GM21786 (cell line): ENCODE measurements around the gene PTPRN2.
"Not testable (repeated sequence)": the region's sequence is repeated elsewhere in the genome, so short reads cannot be mapped to it uniquely, and the experiment has no call there.

Experiments
- ATAC-seq: cut with Tn5 transposase; IDR thresholded peaks from one replicate; pipeline ENCODE4 v1.9.1; 2021; ENCODE audit not compliant: unreplicated experiment

Gene PTPRN2

GRCh38 chr7:158289231-158289630 lies 298.4 kb downstream of the PTPRN2 start:
- no peak for ATAC-seq

DNA sequence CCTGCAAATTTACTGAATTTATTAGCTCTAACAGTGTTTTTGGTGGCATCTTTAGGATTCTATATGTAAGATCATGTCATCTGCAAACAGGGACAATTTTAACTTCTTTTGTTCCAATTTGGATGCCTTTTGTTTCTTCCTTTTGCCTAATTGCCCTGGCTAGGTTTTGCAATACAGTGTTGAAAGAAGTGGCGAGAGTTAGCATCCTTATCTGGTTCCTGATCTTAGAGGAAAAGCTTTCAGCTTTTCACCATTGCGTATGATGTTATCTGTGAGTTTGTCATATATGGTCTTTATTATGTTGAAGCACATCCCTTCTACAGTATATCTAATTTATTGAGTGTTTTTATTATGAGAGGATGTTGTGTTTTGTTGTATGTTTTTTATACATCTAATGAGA lies 301.4 kb downstream of the PTPRN2 start:
- ATAC-seq: no peak

DNA sequence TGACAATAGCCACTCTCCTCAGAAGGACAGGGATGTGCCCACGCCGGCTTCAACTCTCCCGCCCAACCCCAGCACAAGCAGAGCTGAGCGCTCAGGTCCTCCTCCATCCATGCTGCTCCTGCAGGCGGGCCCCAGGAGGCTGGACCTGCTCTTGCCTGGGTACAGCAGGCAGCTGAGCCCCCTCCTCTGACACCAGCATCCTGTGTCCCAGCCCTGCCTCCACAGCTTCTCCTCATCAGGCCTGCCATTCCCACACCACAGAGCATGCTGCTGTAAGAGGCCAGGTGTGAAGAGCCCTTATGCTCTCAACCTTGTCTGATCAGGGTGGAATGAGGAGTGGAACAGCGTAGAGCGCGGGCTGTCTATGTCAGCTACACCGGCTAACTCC lies 302.2 kb downstream of the PTPRN2 start:
- ATAC-seq: no peak

GRCh38 chr7:158284617-158285382 lies 302.8 kb downstream of the PTPRN2 start:
- no peak for ATAC-seq

GRCh38 chr7:158284121-158284520 lies 303.5 kb downstream of the PTPRN2 start:
- ATAC-seq: no peak

- no peak for ATAC-seq
Measured at GRCh38 chr7:158283016-158283974, 304.3 kb downstream of the PTPRN2 start.

DNA sequence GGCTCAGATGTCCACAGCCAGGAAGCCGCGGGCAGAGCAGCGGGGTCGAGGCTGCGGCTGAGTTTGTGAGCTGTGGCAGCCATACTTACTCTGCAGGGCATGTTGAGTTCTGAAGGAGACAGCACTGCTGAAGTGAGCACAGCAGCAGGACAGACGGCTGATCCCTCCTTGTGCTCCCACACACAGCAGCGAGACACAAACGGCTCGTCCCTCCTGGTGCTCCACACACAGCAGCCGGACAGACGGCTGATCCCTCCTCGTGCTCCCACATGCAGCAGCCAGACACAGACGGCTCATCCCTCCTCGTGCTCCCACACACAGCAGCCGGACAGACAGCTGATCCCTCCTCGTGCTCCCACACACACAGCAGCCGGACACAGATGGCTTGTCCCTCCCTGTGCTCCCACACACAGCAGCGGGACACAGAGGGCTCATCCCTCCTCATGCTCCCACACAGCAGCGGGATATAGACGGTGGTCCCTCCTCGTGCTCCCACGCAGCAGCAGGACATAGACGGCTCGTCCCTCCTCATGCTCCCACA lies 305.1 kb downstream of the PTPRN2 start:
- ATAC-seq: no peak

- ATAC-seq: no peak
Measured at GRCh38 chr7:158281441-158281840, 306.2 kb downstream of the PTPRN2 start.

GRCh38 chr7:158280448-158281144 lies 307.0 kb downstream of the PTPRN2 start:
- ATAC-seq: no peak

- ATAC-seq: no peak
Measured at GRCh38 chr7:158279539-158280447, 307.8 kb downstream of the PTPRN2 start.

DNA sequence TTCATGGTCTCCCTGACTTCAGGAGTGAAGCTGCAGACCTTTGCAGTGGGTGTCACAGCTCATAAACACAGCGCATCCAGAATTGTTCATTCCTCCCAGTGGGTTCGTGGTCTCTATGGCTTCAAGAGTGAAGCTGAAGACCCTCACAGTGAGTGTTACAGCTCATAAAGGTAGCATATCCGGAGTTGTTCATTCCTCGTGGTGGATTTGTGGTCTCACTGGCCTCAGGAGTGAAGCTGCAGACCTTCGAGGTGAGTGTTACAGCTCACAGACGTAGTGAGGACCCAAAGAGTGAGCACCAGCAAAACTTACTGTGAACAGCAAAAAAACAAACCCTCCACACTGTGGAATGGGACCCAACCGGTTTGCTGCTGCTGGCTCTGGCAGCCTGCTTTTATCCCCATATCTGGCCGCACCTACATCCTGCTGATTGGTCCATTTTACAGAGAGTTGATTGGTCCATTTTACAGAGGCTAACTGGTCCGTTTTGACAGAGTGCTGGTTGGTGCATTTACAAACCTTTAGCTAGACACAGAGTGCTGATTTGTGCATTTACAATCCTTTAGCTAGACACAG lies 308.8 kb downstream of the PTPRN2 start:
- ATAC-seq: no peak

- ATAC-seq: no peak
Measured at GRCh38 chr7:158277219-158278141, 310.1 kb downstream of the PTPRN2 start.

- ATAC-seq: no peak
Measured at GRCh38 chr7:158276414-158277218, 311.0 kb downstream of the PTPRN2 start.

DNA sequence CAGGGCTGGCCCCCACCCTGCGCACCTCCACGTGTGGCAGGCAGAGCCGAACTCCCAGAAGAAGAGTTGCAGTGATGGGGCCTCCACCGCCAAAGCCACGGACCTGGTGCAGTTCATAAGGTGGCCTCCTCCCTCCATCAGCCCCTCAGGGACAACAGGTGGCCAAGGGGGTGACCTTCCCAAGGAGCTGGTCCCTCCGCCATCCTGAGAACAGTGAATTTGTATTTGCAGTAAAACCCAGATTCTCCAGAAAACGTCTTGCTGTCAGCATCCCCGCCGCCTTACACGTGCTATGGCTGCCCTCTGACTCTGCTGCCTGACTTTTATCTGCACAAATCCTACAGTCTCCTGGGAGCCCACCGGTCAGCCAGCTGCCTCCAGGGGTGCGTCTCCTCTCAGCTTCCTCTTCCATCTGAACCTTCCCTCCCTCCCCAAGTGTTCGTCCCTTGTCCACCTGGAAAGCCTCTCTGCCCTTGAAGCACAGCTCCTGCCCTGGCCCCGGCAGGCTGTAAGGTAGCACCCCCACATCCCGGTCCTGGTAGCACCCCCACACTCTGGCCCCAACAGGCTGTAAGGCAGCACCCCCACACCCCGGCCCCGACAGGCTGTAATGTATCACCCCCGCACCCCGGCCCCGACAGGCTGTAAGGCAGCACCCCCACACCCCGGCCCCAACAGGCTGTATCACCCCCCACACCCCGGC lies 311.8 kb downstream of the PTPRN2 start:
- no peak for ATAC-seq

- no peak for ATAC-seq
Measured at GRCh38 chr7:158274996-158275395, 312.6 kb downstream of the PTPRN2 start.

DNA sequence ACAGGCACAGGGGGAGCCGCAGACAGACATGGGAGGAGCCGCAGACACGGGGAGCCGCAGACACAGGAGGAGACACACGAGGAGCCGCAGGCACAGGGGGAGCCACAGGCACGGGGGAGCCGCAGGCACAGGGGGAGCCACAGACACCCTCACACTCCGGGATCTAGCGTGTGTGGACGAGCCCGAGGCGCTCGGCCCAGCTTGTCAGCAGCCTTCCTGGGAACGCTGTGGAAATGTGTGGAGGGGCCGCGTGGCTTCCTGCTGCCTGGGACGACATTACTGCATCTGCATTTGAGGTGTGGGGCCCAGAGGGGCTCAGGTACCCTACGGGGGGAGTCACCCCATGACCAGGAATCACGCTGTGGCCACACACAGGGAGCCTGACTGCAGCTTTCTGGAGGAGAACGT lies 313.2 kb downstream of the PTPRN2 start:
- ATAC-seq: no peak

DNA sequence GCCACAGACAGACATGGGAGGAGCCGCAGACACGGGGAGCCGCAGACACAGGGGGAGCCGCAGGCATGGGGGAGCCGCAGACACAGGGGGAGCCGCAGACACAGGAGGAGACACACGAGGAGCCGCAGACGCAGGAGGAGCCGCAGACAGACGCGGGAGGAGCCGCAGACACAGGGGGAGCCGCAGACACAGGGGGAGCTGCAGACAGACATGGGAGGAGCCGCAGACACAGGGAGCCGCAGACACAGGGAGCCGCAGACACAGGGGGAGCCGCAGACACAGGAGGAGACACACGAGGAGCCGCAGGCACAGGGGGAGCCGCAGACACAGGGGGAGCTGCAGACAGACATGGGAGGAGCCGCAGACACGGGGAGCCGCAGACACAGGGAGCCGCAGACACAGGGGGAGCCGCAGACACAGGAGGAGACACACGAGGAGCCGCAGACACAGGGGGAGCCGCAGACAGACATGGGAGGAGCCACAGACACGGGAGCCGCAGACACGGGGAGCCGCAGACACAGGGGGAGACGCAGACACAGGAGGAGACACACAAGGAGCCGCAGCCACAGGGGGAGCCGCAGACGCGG lies 313.8 kb downstream of the PTPRN2 start:
- ATAC-seq: not testable (repeated sequence)
